ENCODE measurements around the gene PTGIR. TPM values are rescaled to one million over a fixed set of nuclear protein-coding genes. Genes with fewer than 3 reads are reported as not detected.

PTGIR gene
- total and polyA plus RNA-seq, 10 of the 15 experiments (the other 5 are each of a cell fraction or from before 2014, with no cell fraction given): 0.34 to 29.1 (median 9.9) TPM

- TSS peak; percentile 60 for BruUV-seq (replicated peaks)
- peaks cover 9% of the 10 kb centered on the region for H4K20me1 ChIP-seq (ENCODE audit: control insufficient read depth, insufficient read depth)
- CTCF ChIA-PET: interaction anchor here (0.8 to 5.6 kb wide), 6 partner anchors 12 to 65 kb away, joined by 3 to 73 read pairs (median 19); partner anchors contain the start of gene DACT3
- no peaks in the 10 kb centered on the region for H3K27me3 ChIP-seq (replicated peaks in 1 of 2; ENCODE audit: control insufficient read depth in 2 of 2, insufficient read depth in 2 of 2, low read length in 1 of 2)
- DNase-seq (ENCODE audit: low read depth, low spot score) (no peak), ATAC-seq (peak; percentile 24), FAIRE-seq (no peak)
- peaks cover 20 to 21% of the 10 kb centered on the region in 2 experiments for H3K36me3 ChIP-seq (ENCODE audit: control insufficient read depth in 2 of 2, insufficient read depth in 2 of 2, low read length in 1 of 2)
- peaks cover 12% of the 10 kb centered on the region for H3K4me1 ChIP-seq (ENCODE audit: control insufficient read depth, insufficient read depth, low read length)
- peak overlapping the region; percentile 99 for H3K4me3 ChIP-seq
- intact Hi-C loops (cut with micrococcal nuclease; ENCODE audit: unreplicated experiment) (no loop called here), in situ Hi-C loops (cut with MboI) (no loop called here)
- RAD21 ChIA-PET (ENCODE audit: unreplicated experiment): interaction anchor here (0.7 to 4.7 kb wide), 7 partner anchors 10 to 636 kb away, joined by 3 to 48 read pairs (median 6); partner anchors contain the start of gene DACT3
- POLR2A ChIA-PET: interaction anchor here (0.6 to 7.3 kb wide), 13 partner anchors 10 to 1155 kb away, joined by 3 to 72 read pairs (median 5); partner anchors contain the start of genes DACT3, IRF2BP1 and PTGIR
- H3K4me2 ChIP-seq (ENCODE audit: control insufficient read depth, insufficient read depth): peak overlapping the region; percentile 93
- peak overlapping the region; percentile 99 for H3K9ac ChIP-seq (ENCODE audit: control insufficient read depth, insufficient read depth, low read length)
- SMC1A ChIA-PET (ENCODE audit: uncharacterized antibody, unreplicated experiment): interaction anchor here (1.0 to 4.7 kb wide), 6 partner anchors 13 to 142 kb away, joined by 3 to 83 read pairs (median 5); partner anchors contain the start of gene DACT3
- H3K79me2 ChIP-seq (ENCODE audit: control insufficient read depth, insufficient read depth, low read length): peaks cover 49% of the 10 kb centered on the region
- H3K27ac ChIP-seq (ENCODE audit: control insufficient read depth, insufficient read depth): peak overlapping the region; percentile 92
- 1% methylated on average over 23 of the region's 23 CpGs for WGBS (ENCODE audit: insufficient coverage, insufficient replicate concordance, low lambda C conversion rate, missing lambda C conversion rate)
- H3K9me3 ChIP-seq (replicated peaks; ENCODE audit: control insufficient read depth, insufficient read depth, low read length): peaks cover 7% of the 10 kb centered on the region; the same call in 2 of the 3 replicates
- H2AFZ ChIP-seq (ENCODE audit: control insufficient read depth, low read depth, low read length): no peak overlapping the region
- 0 out of 2 replicates have a peak, but pooled peaks have one; percentile 1 for TF ChIP-seq CREB1 (IDR thresholded peaks at IDR 0.05; ENCODE audit: low read depth)
- TF ChIP-seq NR2F1 (conservative IDR thresholded peaks at IDR 0.05): no peak
- no peak for TF ChIP-seq HDAC6 (IDR thresholded peaks at IDR 0.05; ENCODE audit: unreplicated experiment)
- TF ChIP-seq BHLHE40 (IDR thresholded peaks at IDR 0.05; ENCODE audit: borderline replicate concordance in 1 of 2, low read depth in 2 of 2, low read length in 1 of 2): 0 out of 4 replicates have a peak, but pooled peaks of 1 of the 2 experiments have one; percentile 5
- no peak for TF ChIP-seq CBX3 (IDR thresholded peaks at IDR 0.05; ENCODE audit: borderline replicate concordance, low read depth)
- peak; percentile 40 for TF ChIP-seq MEF2B (IDR thresholded peaks at IDR 0.05; ENCODE audit: partially characterized antibody, poor library complexity, severe bottlenecking)
- TF ChIP-seq JUNB (IDR thresholded peaks at IDR 0.05): no peak
- peak; percentile 24; the same call in 1 of the 2 replicates for TF ChIP-seq IKZF1 (conservative IDR thresholded peaks at IDR 0.05)
- TF ChIP-seq, protein P1, sequence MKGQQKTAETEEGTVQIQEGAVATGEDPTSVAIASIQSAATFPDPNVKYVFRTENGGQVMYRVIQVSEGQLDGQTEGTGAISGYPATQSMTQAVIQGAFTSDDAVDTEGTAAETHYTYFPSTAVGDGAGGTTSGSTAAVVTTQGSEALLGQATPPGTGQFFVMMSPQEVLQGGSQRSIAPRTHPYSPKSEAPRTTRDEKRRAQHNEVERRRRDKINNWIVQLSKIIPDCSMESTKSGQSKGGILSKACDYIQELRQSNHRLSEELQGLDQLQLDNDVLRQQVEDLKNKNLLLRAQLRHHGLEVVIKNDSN (IDR thresholded peaks at IDR 0.05; ENCODE audit: borderline replicate concordance, extremely low read length, insufficient read depth, low read depth, low read length): no peak
- no peak for TF ChIP-seq SIN3A (IDR thresholded peaks at IDR 0.05; ENCODE audit: low read depth, low read length)
- TF ChIP-seq ZBTB33 (IDR thresholded peaks at IDR 0.05): no peak
- no peak for TF ChIP-seq IKZF2 (IDR thresholded peaks at IDR 0.05)
- no peak for TF ChIP-seq ATF7 (IDR thresholded peaks at IDR 0.05; ENCODE audit: low read depth)
- TF ChIP-seq POLR2A (IDR thresholded peaks at IDR 0.05; ENCODE audit: low read depth, low read length): peak; percentile 36; the same call in 1 of the 2 replicates
- no peak for TF ChIP-seq EGR1 (IDR thresholded peaks at IDR 0.05; ENCODE audit: borderline replicate concordance in 1 of 2, low read depth in 2 of 2, low read length in 2 of 2)
- TF ChIP-seq NKRF (conservative IDR thresholded peaks at IDR 0.05): 0 out of 2 replicates have a peak, but pooled peaks have one; percentile 49
- peak; percentile 13; the same call in 1 of the 2 replicates for TF ChIP-seq DPF2 (IDR thresholded peaks at IDR 0.05)
- TF ChIP-seq RB1 (IDR thresholded peaks at IDR 0.05; ENCODE audit: borderline replicate concordance): no peak
Measured at GRCh38 chr19:46602392-46603194, 22.3 kb downstream of the PTGIR start.

Data from GM12878 (cell line).